Activated CD4-positive, alpha-beta memory T cell treated with anti-CD3 and anti-CD28 coated beads, Interleukin-2, amount 10 ng/mL, durations not matched to agents 7 days and 5 days (primary cell): ENCODE measurements around the gene THRB. TPM values are rescaled to one million over a fixed set of nuclear protein-coding genes. Genes with fewer than 3 reads are reported as not detected.

Experiments used
- CTCF ChIA-PET: fragments of 350-600 bp; sonication (Branson Sonifier 250); formaldehyde crosslinking; loops from one replicate; lab custom pipeline; 2021; ENCODE audit warnings: antibody characterized with exemption, inconsistent platforms; lab: Charles Lee
- POLR2A ChIA-PET: fragments of 350-600 bp; sonication (Branson Sonifier 250); formaldehyde crosslinking; loops from one replicate; lab custom pipeline; 2021; ENCODE audit warnings: antibody characterized with exemption; lab: Charles Lee
- DNase-seq: peaks from one replicate; pipeline ENCODE4 v3.0.0-alpha.2; 2020
- H3K27ac Mint-ChIP-seq: one replicate; pipeline ENCODE4 v1.8.0; 2021; ENCODE audit warnings: mild to moderate bottlenecking, mixed read lengths
- H3K27me3 Mint-ChIP-seq: one replicate; pipeline ENCODE4 v1.8.0; 2021; ENCODE audit warnings: mixed read lengths
- H3K36me3 Mint-ChIP-seq: one replicate; pipeline ENCODE4 v1.8.0; 2021; ENCODE audit warnings: low read depth, mixed read lengths
- H3K4me1 Mint-ChIP-seq: one replicate; pipeline ENCODE4 v1.8.0; 2021; ENCODE audit warnings: mixed read lengths
- H3K4me3 Mint-ChIP-seq: one replicate; pipeline ENCODE4 v1.8.0; 2021; ENCODE audit warnings: mild to moderate bottlenecking, mixed read lengths
- H3K9me3 Mint-ChIP-seq: one replicate; pipeline ENCODE4 v1.8.0; 2021; ENCODE audit warnings: mixed read lengths
- total RNA-seq, 2 experiments: library from RNA; stranded (reverse); gene quantifications; one replicate each; pipeline ENCODE4 v1.2.3, GENCODE V29; 2021

Gene THRB
- total RNA-seq, 2 experiments from 2014 or later = not detected

DNA sequence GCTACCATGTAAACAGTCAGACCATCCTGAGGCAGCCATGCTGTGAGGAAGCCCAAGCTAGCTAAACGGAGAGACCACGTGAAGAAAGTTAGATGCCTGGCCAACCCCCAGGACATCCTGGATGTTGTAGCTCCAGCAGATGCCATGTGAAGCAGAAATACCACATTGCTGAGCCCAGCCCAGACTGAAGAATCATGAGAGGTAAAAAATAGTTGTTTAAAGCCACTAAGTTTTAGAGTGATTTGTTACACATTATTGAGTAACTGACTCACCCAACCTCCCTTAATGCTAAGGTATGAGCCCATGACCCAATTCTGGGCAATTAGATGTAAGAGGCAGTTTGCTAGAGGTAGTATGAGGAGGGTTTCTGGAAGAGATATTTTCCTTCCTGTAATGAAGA is 200.5 kb downstream of the THRB start:
- ChIA-PET POLR2A (no interaction called here), CTCF (no interaction called here)
- H3K9me3 Mint-ChIP-seq = no peaks in the 10 kb centered on the region
- no peaks in the 10 kb centered on the region for H3K27me3 Mint-ChIP-seq
- no peaks in the 10 kb centered on the region for H3K36me3 Mint-ChIP-seq
- DNase-seq = no peak
- no peak overlapping the region for H3K27ac Mint-ChIP-seq
- H3K4me3 Mint-ChIP-seq = no peak overlapping the region
- no peaks in the 10 kb centered on the region for H3K4me1 Mint-ChIP-seq

DNA sequence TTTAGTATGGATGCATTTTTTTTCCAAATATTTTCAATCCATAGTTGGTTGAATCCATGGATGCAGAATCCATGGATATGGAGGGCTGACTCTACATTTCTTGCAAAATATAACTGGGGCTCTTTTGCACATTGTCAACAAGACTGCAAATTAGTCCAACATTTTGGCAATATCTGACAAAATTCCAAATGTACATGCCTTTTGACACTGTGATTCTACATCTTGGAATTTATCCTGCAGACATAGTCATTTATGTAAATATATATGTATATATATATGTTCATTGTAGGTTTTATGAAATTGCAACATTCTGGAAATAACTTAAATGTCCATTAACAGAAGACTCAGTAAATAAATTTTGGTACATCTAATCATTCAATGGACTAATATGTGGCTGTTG is 203.0 kb downstream of the THRB start:
- CTCF ChIA-PET = no interaction called here
- Mint-ChIP-seq H3K27me3 (no peaks in the 10 kb centered on the region), H3K36me3 (no peaks in the 10 kb centered on the region), H3K9me3 (no peaks in the 10 kb centered on the region), H3K4me1 (no peaks in the 10 kb centered on the region), H3K4me3 (no peak overlapping the region), H3K27ac (no peak overlapping the region)
- POLR2A ChIA-PET = no interaction called here
- DNase-seq = no peak

DNA sequence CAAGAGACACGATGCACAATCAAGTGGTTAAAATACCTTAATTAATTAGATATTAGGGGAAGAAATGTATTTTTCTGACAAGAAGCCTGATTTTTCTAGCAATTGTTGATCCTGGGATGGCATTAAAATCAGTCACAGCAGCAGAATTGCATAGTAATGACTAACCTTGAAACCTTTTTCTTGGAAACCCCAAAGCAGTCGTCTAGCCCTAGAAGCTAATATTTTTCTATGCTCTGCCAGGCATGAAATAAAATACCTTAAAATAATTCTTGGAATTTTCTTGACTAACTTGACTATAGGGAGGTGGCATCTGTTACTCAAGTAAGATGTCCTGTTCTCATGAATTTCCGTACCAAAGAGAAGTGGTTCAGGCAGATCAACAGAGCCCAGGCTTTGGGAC is 204.1 kb downstream of the THRB start:
- H3K36me3 Mint-ChIP-seq = no peaks in the 10 kb centered on the region
- ChIA-PET POLR2A (no interaction called here), CTCF (no interaction called here)
- no peaks in the 10 kb centered on the region for H3K27me3 Mint-ChIP-seq
- H3K4me3 Mint-ChIP-seq = no peak overlapping the region
- H3K27ac Mint-ChIP-seq = no peak overlapping the region
- no peak for DNase-seq
- H3K9me3 Mint-ChIP-seq = no peaks in the 10 kb centered on the region
- H3K4me1 Mint-ChIP-seq = no peaks in the 10 kb centered on the region

DNA sequence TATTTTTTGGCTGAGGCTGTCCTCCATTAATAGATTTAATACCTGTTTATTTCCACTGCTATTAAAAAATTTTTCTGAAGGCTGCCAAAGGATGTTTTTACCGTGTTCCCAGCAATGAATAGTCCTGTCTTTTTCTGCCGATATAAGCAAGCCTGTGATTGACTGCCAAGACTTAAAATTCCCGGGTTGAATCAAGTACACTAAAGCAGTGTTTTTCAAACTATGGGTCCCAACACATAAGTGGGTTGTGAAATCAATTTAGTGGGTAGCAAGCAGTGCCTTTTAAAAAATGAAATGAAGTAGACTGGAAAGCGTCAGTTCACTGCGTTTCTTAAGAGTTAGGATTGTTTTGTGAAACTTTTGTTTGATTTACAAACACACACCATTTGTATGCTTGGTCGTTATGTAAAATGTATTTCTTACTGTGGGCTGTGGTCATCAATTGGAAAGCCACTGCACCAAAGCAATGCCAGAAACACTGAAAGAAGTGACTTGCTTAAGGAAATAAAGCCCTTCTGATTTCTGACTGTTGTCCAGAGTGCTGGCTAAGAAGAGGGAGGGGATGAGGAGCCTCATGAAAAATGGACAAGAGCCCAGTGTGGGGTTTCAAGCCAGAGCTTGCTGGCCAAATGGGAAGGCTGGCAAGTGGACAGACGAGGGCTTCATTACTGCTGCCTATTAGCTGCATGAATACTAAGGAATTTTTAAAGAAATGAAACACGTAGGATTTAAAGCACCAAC is 206.0 kb downstream of the THRB start:
- no peak overlapping the region for H3K27ac Mint-ChIP-seq
- CTCF ChIA-PET = no interaction called here
- POLR2A ChIA-PET = no interaction called here
- H3K36me3 Mint-ChIP-seq = no peaks in the 10 kb centered on the region
- H3K27me3 Mint-ChIP-seq = no peaks in the 10 kb centered on the region
- no peak for DNase-seq
- H3K9me3 Mint-ChIP-seq = no peaks in the 10 kb centered on the region
- no peak overlapping the region for H3K4me3 Mint-ChIP-seq
- H3K4me1 Mint-ChIP-seq = no peaks in the 10 kb centered on the region

DNA sequence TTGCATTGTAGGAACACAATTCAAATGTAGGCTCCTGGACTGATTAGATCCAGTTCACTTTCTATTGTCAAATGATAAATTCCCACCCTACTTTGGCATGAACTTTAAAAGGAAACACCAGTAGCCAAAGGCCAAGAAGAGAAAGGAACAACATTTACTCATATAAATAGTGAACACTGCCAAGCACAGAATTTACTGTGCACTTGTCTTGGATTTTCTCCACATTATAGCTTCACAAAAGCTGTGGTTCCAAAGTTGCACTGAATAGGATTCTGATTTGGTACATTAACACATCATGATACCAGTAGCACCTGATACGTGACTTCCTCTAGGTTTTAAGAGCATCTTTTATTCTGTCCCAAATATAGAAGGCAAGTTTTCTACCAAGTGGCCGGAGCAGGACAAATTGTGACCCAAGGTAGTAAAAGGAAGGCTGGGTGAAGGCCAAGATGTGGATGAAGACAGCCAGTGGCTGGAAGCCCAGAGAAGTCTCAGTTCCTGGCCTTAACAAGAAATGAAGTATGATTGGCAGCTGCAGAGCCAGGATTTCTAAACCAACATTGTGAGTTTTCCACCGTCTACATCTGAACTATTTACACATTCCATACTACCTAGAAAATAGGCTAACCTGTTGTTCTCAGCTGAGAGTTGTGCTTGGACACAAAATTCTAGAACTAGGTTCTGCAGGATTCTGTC is 206.7 kb downstream of the THRB start:
- Mint-ChIP-seq H3K9me3 (no peaks in the 10 kb centered on the region), H3K27ac (no peak overlapping the region), H3K4me1 (no peaks in the 10 kb centered on the region), H3K36me3 (no peaks in the 10 kb centered on the region), H3K4me3 (no peak overlapping the region), H3K27me3 (no peaks in the 10 kb centered on the region)
- DNase-seq = no peak
- POLR2A ChIA-PET = no interaction called here
- CTCF ChIA-PET = no interaction called here

DNA sequence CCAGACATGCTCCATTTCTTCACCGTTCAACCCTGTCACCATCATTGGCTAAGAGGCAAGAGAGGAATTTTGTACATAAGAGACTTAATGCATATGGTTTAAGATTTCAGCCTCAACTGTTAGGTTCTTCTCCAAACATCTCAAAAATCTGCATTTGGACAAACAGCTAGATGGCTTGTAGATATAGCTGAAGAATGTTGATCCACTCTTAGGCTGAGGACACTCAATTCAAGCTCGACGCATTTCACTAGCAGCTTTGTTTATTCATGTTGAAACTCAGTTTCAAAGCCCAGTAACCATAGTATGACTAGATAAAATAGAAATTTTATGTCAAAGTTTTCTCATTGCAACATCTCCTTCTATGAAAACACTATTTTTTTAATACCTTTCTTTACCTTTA is 208.2 kb downstream of the THRB start:
- H3K36me3 Mint-ChIP-seq = no peaks in the 10 kb centered on the region
- H3K4me3 Mint-ChIP-seq = no peak overlapping the region
- ChIA-PET POLR2A (no interaction called here), CTCF (no interaction called here)
- H3K27me3 Mint-ChIP-seq = no peaks in the 10 kb centered on the region
- H3K9me3 Mint-ChIP-seq = no peaks in the 10 kb centered on the region
- no peak for DNase-seq
- H3K4me1 Mint-ChIP-seq = no peaks in the 10 kb centered on the region
- no peak overlapping the region for H3K27ac Mint-ChIP-seq

DNA sequence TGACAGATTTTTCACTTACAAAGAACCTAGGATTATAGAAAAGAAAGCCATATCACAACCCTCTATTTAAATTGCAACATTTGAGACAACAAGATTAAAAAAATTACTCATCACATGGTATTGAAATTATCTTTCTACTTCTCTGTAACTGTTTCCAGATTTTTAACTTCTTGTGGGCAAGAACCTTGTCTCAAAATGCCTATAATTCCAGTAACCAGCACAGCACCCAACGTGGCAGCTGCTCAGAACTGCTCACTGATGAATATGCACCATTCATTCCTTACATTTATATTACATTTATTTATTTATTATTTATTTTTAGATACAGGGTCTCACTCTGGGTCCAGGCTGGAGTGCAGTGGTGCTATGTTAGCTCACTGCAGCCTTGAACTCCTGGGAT is 216.1 kb downstream of the THRB start:
- Mint-ChIP-seq H3K27me3 (no peaks in the 10 kb centered on the region), H3K9me3 (no peaks in the 10 kb centered on the region), H3K4me1 (no peaks in the 10 kb centered on the region), H3K4me3 (no peak overlapping the region), H3K36me3 (no peaks in the 10 kb centered on the region), H3K27ac (no peak overlapping the region)
- ChIA-PET CTCF (no interaction called here), POLR2A (no interaction called here)
- DNase-seq = no peak

DNA sequence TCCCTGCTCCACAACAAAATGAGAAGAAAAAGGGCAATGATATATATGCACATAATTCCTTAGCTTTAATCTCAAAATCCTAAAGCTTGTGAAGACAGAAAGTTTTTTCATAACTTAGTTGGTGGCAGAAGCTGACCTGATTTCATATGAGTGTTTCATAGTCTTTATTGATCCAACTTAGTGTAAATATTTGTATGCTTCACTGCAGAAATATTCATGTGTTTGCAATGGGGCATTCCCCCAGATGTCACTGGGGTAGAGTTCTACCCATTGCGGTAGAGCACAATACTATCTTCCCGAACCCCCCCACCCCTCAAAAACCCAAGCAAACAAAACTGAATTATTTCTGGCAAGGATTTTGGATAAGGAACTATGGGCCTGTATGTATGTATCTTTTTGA is 221.2 kb downstream of the THRB start:
- no peaks in the 10 kb centered on the region for H3K27me3 Mint-ChIP-seq
- no peak overlapping the region for H3K27ac Mint-ChIP-seq
- POLR2A ChIA-PET = no interaction called here
- CTCF ChIA-PET = no interaction called here
- H3K36me3 Mint-ChIP-seq = no peaks in the 10 kb centered on the region
- DNase-seq = no peak
- no peaks in the 10 kb centered on the region for H3K9me3 Mint-ChIP-seq
- H3K4me1 Mint-ChIP-seq = no peaks in the 10 kb centered on the region
- H3K4me3 Mint-ChIP-seq = no peak overlapping the region

DNA sequence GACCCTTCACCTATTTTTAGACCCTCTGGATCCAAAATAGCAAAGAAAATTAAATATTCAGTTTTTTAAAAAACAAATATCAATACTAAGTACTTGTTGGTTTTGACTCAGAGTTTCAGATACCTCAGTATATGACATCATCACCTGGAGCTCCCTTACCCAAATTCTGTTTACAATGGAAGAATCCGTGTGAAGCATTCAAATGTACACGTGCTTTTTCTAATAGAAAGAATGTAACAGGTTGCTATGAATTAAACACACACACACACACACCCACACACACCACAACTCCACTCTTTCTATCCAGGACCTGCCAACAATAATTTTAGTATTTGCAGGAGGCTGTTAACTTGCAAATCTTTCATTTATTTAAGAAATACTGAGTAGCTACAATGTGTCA is 221.8 kb downstream of the THRB start:
- ChIA-PET POLR2A (no interaction called here), CTCF (no interaction called here)
- no peak overlapping the region for H3K27ac Mint-ChIP-seq
- DNase-seq = no peak
- H3K9me3 Mint-ChIP-seq = no peaks in the 10 kb centered on the region
- no peaks in the 10 kb centered on the region for H3K4me1 Mint-ChIP-seq
- no peak overlapping the region for H3K4me3 Mint-ChIP-seq
- no peaks in the 10 kb centered on the region for H3K27me3 Mint-ChIP-seq
- no peaks in the 10 kb centered on the region for H3K36me3 Mint-ChIP-seq

DNA sequence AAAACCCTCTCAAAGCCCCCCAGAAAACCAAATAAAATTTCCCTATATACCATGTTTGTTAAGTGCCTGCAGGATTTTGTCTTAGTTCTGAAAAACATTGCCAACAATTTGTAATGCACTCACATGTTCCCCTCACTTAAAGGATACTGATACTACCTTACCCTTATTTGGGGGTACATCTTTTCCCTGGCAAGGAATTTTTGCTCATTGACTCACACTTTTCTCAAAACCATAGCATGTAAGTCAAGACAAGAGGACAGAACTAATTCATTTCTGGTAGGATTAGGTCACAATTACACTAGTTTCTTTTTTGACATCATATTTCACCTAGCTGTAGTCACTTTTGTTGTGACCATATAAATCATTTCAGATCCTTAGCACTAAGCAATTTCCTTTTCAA is 222.2 kb downstream of the THRB start:
- ChIA-PET CTCF (no interaction called here), POLR2A (no interaction called here)
- no peak for DNase-seq
- no peak overlapping the region for H3K27ac Mint-ChIP-seq
- H3K27me3 Mint-ChIP-seq = no peaks in the 10 kb centered on the region
- no peaks in the 10 kb centered on the region for H3K9me3 Mint-ChIP-seq
- H3K36me3 Mint-ChIP-seq = no peaks in the 10 kb centered on the region
- no peak overlapping the region for H3K4me3 Mint-ChIP-seq
- H3K4me1 Mint-ChIP-seq = no peaks in the 10 kb centered on the region

DNA sequence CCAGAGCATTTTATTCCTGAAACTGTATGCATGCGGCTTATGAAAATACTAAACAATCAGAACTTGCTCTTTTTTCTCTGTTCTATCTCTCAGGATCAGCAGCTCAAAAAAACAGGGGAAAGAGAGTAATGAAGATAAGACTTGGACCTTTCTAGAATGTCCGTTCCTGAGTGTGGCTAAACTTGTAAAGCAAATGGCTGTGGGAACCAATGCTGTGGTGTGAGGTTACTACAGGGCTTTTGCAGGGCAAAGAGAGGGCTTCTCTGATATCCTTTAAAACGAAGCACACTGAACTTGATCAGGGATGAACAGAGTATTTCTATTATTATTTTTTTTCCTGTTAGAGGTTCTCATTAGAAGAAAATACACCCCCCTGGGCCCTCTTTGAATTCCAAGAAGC is 223.4 kb downstream of the THRB start:
- CTCF ChIA-PET = no interaction called here
- Mint-ChIP-seq H3K9me3 (no peaks in the 10 kb centered on the region), H3K4me1 (no peaks in the 10 kb centered on the region), H3K27ac (no peak overlapping the region), H3K4me3 (no peak overlapping the region), H3K27me3 (peaks cover 4% of the 10 kb centered on the region), H3K36me3 (no peaks in the 10 kb centered on the region)
- no peak for DNase-seq
- POLR2A ChIA-PET = no interaction called here

DNA sequence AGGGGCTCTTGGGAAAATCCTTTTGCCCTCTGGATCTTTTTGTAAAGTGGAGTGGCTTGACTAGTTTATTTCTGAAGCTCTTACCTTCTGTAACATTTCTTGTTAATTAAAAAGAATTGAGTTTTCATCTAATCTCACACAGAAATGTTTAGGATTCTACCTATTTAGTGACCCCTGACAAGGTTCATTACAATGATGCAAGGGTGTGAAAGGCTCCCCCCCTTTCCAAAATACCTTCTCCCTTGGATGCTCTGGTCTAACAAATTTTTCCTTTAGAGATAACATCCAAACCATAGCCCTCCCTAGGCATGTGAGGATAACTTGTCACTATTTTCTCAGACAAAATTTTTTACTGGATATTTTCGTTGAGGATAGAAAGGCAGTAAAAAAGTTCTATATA is 223.9 kb downstream of the THRB start:
- CTCF ChIA-PET = no interaction called here
- no peak overlapping the region for H3K27ac Mint-ChIP-seq

DNA sequence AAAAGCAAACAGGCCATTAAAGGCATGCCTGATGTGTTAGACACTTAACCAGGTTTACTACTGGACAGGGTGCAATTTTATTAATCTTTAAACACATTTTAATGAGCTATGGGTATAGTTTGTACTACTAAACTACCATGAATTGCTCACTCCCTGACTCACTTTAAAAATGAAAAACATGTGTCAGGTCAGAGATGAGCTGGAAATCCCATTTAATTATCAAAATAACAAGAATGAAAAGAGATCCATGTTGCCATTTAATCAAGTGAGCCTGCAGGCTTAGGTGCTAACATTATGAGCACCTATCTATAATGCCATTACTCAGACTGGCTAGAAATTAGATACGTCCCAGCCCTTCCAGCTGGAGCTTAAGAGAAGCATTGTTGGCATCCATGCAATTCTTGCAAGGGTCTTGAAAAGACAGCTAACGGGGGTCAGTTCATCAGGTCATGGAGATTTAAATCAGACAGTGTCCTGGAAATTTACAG is 224.4 kb downstream of the THRB start:
- ChIA-PET POLR2A (no interaction called here), CTCF (no interaction called here)
- no peak for DNase-seq
- Mint-ChIP-seq H3K36me3 (no peaks in the 10 kb centered on the region), H3K9me3 (no peaks in the 10 kb centered on the region), H3K4me3 (no peak overlapping the region), H3K27ac (no peak overlapping the region), H3K4me1 (no peaks in the 10 kb centered on the region), H3K27me3 (peaks cover 7% of the 10 kb centered on the region)

More for the DNA sequence above, 223.9 kb downstream of the THRB start:
- Mint-ChIP-seq H3K27me3 (peaks cover 7% of the 10 kb centered on the region), H3K36me3 (no peaks in the 10 kb centered on the region), H3K4me1 (no peaks in the 10 kb centered on the region), H3K4me3 (no peak overlapping the region), H3K9me3 (no peaks in the 10 kb centered on the region)
- POLR2A ChIA-PET = no interaction called here
- no peak for DNase-seq

DNA sequence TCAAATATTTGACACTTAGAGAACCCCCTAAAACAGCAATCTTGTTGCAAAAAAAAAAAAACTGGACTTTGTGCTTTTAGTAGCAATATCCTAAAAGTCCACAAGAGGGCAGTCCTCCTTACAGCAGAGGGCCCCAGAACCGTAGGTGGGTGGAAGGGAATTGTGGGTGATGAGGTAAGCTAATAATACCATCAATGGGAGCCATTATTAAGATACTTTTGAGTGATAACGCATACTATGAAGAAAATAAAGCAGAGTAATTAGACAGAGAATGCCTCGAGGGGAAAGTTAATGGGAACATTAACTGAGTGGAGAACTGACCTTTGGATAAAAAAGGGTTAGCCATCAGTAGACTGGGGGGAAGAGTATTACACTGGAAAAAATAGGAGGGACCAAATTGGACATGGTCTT is 229.9 kb downstream of the THRB start:
- Mint-ChIP-seq H3K36me3 (no peaks in the 10 kb centered on the region), H3K27ac (no peak overlapping the region), H3K4me3 (no peak overlapping the region), H3K9me3 (no peaks in the 10 kb centered on the region), H3K4me1 (no peaks in the 10 kb centered on the region), H3K27me3 (peaks cover 11% of the 10 kb centered on the region)
- DNase-seq = no peak
- CTCF ChIA-PET = interaction anchor here (1.4 kb wide), 1 partner anchor 376 kb away, joined by 3 read pairs; no protein-coding TSS in a partner anchor
- POLR2A ChIA-PET = no interaction called here
